Measurements from ENCODE around the gene WSB1. TPM values are rescaled to one million over a fixed set of nuclear protein-coding genes. Genes with fewer than 3 reads are reported as not detected.

WSB1 gene
- total RNA-seq, 1 experiment from 2014 or later: 66.2 TPM

DNA sequence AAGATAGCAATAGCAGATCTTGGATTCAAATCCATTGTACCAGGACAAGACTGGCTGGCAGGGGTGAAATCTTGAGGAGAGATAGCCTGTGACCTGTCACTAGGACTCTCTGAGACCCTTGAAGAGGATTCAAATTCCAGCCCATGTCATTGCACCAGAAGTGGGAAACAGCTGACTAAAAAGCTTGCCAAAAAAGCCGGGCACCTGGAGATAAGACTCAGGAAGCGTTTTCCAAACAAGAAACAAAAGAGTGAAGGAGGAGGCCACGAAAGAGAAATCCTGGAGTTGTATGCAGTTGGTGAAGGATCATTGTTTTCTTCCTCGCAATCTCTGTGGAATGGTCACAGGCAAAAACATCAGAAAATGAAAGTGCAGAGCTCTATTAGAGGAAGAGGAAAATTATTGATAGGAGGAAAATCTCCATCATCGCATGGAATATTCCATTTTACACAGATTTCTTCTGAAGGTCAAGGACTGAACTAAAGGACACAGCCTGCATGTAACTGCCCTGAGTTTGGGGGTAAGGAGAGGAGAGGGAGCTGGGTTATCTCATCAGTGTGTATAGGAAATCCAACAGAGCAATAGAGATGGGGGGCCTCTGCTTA is 9.0 kb upstream of the WSB1 start:
- H3K79me2 ChIP-seq (ENCODE audit: low read depth): no peaks in the 10 kb centered on the region
- BruUV-seq (replicated peaks): no TSS peak
- no peaks in the 10 kb centered on the region for H4K20me1 ChIP-seq (ENCODE audit: insufficient read depth)
- no peaks in the 10 kb centered on the region for H3K9me3 ChIP-seq (ENCODE audit: insufficient read depth, low read depth)
- H3K27ac ChIP-seq: no peak overlapping the region
- no peaks in the 10 kb centered on the region for H3K9me2 ChIP-seq (ENCODE audit: insufficient read depth)
- no peak for DNase-seq
- intact Hi-C loops (cut with micrococcal nuclease; ENCODE audit: unreplicated experiment): no loop called here
- H3K4me1 ChIP-seq (replicated peaks; ENCODE audit: insufficient read depth): no peaks in the 10 kb centered on the region
- no peak for TF ChIP-seq EZH2 (IDR thresholded peaks at IDR 0.05; ENCODE audit: low read depth)
- TF ChIP-seq, protein P1, sequence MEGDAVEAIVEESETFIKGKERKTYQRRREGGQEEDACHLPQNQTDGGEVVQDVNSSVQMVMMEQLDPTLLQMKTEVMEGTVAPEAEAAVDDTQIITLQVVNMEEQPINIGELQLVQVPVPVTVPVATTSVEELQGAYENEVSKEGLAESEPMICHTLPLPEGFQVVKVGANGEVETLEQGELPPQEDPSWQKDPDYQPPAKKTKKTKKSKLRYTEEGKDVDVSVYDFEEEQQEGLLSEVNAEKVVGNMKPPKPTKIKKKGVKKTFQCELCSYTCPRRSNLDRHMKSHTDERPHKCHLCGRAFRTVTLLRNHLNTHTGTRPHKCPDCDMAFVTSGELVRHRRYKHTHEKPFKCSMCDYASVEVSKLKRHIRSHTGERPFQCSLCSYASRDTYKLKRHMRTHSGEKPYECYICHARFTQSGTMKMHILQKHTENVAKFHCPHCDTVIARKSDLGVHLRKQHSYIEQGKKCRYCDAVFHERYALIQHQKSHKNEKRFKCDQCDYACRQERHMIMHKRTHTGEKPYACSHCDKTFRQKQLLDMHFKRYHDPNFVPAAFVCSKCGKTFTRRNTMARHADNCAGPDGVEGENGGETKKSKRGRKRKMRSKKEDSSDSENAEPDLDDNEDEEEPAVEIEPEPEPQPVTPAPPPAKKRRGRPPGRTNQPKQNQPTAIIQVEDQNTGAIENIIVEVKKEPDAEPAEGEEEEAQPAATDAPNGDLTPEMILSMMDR (conservative IDR thresholded peaks at IDR 0.05): no peak
- POLR2A ChIA-PET (ENCODE audit: unreplicated experiment): no interaction called here
- no peak overlapping the region for H3K4me2 ChIP-seq
- CTCF ChIA-PET: no interaction called here
- no peak overlapping the region for H2AFZ ChIP-seq
- H3K27me3 ChIP-seq (ENCODE audit: insufficient read depth, low read depth): no peaks in the 10 kb centered on the region
- H3K4me3 ChIP-seq: no peak overlapping the region
- no peaks in the 10 kb centered on the region for H3K36me3 ChIP-seq (ENCODE audit: low read depth)
- peaks cover 4% of the 10 kb centered on the region; the same call in 1 of the 2 replicates for H3F3A ChIP-seq (ENCODE audit: insufficient read depth, low read depth)

DNA sequence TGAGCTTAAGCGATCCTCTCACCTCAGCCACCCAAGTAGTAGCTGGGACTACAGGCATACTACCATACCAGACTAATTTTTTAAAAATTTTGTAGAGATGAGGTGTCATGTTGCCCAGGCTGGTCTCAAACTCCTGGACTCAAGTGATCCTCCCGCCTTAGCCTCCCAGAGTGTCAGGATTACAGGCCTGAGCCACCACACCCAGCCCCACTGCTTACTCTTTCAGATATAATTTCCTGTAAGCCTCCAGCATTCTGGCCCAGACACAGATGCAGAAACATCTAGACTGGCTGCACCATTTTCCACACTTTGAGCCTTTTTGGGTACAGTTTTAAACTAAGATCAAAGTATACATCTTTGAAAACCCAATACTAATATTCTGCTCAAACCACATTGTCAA is 8.4 kb upstream of the WSB1 start:
- ChIA-PET POLR2A (ENCODE audit: unreplicated experiment) (no interaction called here), CTCF (no interaction called here)
- no peak overlapping the region for H3K4me2 ChIP-seq
- H3K4me1 ChIP-seq (replicated peaks; ENCODE audit: insufficient read depth): no peaks in the 10 kb centered on the region
- no peaks in the 10 kb centered on the region for H3K9me3 ChIP-seq (ENCODE audit: insufficient read depth, low read depth)
- peaks cover 4% of the 10 kb centered on the region; the same call in 1 of the 2 replicates for H3F3A ChIP-seq (ENCODE audit: insufficient read depth, low read depth)
- H3K9me2 ChIP-seq (ENCODE audit: insufficient read depth): no peaks in the 10 kb centered on the region
- no peaks in the 10 kb centered on the region for H3K36me3 ChIP-seq (ENCODE audit: low read depth)
- no peaks in the 10 kb centered on the region for H3K79me2 ChIP-seq (ENCODE audit: low read depth)
- no peaks in the 10 kb centered on the region for H4K20me1 ChIP-seq (ENCODE audit: insufficient read depth)
- H3K27me3 ChIP-seq (ENCODE audit: insufficient read depth, low read depth): no peaks in the 10 kb centered on the region
- DNase-seq: no peak
- H3K4me3 ChIP-seq: no peak overlapping the region
- H3K27ac ChIP-seq: no peak overlapping the region
- TF ChIP-seq, protein P1 (conservative IDR thresholded peaks at IDR 0.05): no peak
- BruUV-seq (replicated peaks): no TSS peak
- no peak overlapping the region for H2AFZ ChIP-seq
- intact Hi-C loops (cut with micrococcal nuclease; ENCODE audit: unreplicated experiment): no loop called here

DNA sequence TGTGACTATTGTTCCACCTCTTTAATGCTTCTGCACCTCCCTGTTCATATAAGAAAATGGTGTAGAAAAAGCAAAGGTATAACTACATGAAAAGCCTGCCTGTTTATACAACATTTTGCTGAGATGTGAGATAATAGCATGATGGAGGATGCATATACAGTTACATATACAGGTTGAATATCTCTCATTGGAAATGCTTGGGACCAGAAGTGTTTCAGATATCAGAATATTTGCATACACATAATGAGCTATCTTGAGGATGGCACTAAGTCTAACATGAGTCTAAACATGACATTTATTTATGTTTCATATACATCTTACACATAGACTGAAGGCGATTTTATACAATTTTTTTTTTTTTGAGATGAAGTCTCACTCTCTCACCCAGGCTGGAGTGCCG is 5.7 kb upstream of the WSB1 start:
- no peak for TF ChIP-seq EZH2 (IDR thresholded peaks at IDR 0.05; ENCODE audit: low read depth)
- TF ChIP-seq, protein P1 (conservative IDR thresholded peaks at IDR 0.05): no peak
- Histone ChIP-seq H3K9me2 (ENCODE audit: insufficient read depth) (no peaks in the 10 kb centered on the region), H3K4me1 (replicated peaks; ENCODE audit: insufficient read depth) (no peaks in the 10 kb centered on the region), H3K36me3 (ENCODE audit: low read depth) (no peaks in the 10 kb centered on the region), H3F3A (ENCODE audit: insufficient read depth, low read depth) (peaks cover 4% of the 10 kb centered on the region; the same call in 1 of the 2 replicates), H3K27ac (no peak overlapping the region), H4K20me1 (ENCODE audit: insufficient read depth) (no peaks in the 10 kb centered on the region), H3K9me3 (ENCODE audit: insufficient read depth, low read depth) (no peaks in the 10 kb centered on the region), H3K79me2 (ENCODE audit: low read depth) (no peaks in the 10 kb centered on the region), H3K27me3 (ENCODE audit: insufficient read depth, low read depth) (no peaks in the 10 kb centered on the region), H3K4me2 (no peak overlapping the region), H2AFZ (no peak overlapping the region), H3K4me3 (no peak overlapping the region)
- intact Hi-C loops (cut with micrococcal nuclease; ENCODE audit: unreplicated experiment): no loop called here
- DNase-seq: no peak
- CTCF ChIA-PET: no interaction called here
- no TSS peak for BruUV-seq (replicated peaks)
- POLR2A ChIA-PET (ENCODE audit: unreplicated experiment): no interaction called here

All from PC-9 (cell line).